GM12875 (cell line): ENCODE measurements around the gene ALDH1A3.

Experiments used
- H3K4me3 ChIP-seq: one replicate; pipeline ENCODE4 v1.5.1; 2011; ENCODE audit warnings: low read depth, low read length, control low read depth
- TF ChIP-seq, protein P1 (sequence below): IDR thresholded peaks from 2 replicates; pipeline ENCODE4 v1.5.1; 2011; ENCODE audit warnings: low read depth, mild to moderate bottlenecking, control low read depth, inconsistent platforms, low read length, moderate library complexity, borderline replicate concordance; ENCODE audit not compliant: insufficient read depth

Gene ALDH1A3

GRCh38 chr15:100919481-100920405 lies 40.1 kb downstream of the ALDH1A3 start:
- peak overlapping the region; percentile 97 for H3K4me3 ChIP-seq

DNA sequence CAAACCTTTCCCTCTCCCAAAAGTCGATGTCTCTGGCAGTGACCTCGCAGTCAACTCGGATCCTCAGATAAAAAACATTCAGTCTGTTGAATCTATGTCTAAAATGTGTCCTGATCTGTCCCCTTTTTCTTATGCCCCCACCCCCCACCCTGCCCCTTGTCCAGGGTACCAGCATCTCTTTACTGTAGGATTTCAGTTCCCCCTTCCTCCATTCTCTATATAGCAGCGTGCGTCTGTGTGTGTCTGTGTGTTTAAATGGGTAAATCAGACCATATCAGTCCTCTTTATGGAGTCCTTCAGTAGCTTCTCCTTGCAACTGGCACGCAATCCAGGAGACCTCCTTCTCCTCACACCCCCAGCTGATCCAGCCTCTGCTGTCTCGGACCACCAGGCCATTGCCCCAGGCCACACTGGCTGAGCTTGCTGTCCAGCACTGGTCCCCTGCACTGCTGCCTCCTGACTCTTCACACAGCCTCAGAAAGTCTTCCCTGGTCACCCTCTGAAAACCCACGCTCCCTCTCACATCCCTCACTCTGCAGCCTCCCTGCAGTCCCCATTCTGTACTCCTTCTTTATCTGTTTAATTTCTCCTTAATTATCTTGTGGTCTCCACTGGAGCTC lies 41.0 kb downstream of the ALDH1A3 start:
- peak overlapping the region; percentile 97 for H3K4me3 ChIP-seq
- TF ChIP-seq, protein P1, sequence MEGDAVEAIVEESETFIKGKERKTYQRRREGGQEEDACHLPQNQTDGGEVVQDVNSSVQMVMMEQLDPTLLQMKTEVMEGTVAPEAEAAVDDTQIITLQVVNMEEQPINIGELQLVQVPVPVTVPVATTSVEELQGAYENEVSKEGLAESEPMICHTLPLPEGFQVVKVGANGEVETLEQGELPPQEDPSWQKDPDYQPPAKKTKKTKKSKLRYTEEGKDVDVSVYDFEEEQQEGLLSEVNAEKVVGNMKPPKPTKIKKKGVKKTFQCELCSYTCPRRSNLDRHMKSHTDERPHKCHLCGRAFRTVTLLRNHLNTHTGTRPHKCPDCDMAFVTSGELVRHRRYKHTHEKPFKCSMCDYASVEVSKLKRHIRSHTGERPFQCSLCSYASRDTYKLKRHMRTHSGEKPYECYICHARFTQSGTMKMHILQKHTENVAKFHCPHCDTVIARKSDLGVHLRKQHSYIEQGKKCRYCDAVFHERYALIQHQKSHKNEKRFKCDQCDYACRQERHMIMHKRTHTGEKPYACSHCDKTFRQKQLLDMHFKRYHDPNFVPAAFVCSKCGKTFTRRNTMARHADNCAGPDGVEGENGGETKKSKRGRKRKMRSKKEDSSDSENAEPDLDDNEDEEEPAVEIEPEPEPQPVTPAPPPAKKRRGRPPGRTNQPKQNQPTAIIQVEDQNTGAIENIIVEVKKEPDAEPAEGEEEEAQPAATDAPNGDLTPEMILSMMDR: no peak

More at GRCh38 chr15:100919481-100920405, 40.1 kb downstream of the ALDH1A3 start:
- TF ChIP-seq, protein P1: no peak

DNA sequence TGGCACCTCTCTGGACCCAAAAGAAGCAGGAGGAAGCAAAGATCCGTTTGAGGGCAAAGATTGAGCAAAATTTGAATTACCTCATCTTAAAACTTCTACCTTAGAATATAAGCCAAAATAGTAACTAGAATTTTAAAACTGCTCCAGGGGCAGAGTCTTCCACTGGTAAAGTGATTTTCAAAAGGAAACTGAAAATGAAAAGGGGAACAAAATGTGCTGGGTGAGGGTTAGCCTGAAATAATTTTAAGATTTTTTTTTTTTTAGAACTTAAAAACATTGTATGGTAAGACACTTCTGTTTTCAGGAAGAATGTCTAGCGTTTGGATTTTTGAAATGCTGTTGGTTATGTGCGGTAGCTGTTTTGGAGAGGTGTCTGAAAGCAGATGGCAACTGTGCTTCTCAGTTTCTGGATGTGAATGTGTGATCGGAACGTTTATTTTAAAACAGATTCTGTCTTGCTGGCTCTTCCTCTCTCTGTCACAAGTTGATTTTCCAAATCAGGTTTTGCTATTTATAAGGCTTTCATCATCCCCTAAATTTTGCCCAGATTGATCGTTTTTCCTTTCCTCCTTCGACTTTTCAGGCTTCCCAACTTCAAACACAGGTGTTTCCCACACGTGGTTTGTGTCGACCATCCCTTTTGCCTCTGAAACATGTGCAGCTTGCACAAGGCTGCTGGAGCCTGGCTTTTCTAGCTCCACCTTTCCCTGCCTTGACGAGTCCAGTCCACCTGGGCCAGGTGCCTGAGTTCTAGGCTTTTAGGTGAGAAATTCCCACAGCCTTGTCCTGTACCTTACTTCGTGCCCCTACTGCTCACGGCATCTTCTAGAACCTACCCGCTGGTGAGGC lies 42.8 kb downstream of the ALDH1A3 start:
- TF ChIP-seq, protein P1: no peak
- H3K4me3 ChIP-seq: peak overlapping the region; percentile 36

DNA sequence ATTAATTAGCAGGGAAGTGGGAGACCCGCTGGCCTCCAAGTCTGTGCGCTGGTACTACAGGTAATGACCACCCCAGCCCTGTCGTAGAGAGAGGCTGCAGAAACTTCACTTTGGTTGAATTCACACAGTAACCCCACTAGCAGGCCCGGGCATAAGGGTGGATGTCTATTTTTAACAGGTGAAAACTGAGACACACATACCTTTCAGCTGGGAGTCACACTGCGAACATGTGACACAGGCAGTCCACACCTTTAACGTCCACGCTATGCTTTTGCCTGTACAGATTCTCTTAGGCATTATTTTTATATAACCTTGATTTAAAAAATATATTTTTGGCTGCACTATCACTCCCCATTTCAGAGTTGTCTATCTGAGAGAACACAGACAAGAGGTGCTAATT lies 43.4 kb downstream of the ALDH1A3 start:
- peak overlapping the region; percentile 36 for H3K4me3 ChIP-seq
- TF ChIP-seq, protein P1: no peak

DNA sequence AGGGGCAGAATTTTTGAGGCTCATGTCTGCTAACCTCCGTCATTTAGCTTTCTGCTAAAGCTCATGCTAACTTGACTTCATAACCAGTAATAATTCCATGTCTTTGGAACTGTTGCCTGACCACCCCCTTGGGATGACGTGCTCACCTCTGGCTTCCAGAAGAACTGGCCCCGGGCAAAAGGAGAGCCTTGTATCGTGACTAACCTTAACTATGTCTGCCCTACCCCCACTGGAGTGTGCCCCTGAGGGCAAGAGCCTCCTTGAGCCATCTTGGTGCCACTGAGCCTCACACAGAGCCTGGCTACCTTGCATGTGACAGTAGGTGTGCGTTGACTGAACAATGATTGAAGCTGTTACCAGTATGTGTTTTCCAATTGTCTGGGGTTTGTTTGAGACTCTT lies 44.3 kb downstream of the ALDH1A3 start:
- TF ChIP-seq, protein P1: no peak
- no peak overlapping the region for H3K4me3 ChIP-seq

DNA sequence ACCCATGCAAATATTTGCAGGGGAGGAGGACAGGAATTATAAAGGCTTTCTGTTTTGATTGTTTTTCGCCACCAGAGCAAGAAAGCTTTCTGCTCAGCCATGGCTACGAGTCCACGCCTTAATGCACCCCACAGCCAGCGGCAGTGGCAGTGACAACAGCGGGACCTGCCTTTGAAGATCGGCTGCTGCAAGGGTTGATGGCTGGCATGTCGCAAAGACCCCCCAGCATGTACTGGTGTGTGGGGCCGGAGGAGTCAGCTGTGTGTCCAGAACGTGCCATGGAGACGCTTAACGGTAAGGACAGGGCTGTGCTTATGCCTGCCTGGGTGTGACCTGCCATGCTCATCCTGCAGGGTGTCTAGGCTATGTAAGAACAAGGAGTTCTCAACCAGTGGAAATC lies 44.8 kb downstream of the ALDH1A3 start:
- H3K4me3 ChIP-seq: no peak overlapping the region
- TF ChIP-seq, protein P1: no peak
